Measurements from ENCODE around the gene TMEM123. TPM values are rescaled to one million over a fixed set of nuclear protein-coding genes. Genes with fewer than 3 reads are reported as not detected.

Gene TMEM123
- total and polyA plus RNA-seq, 10 of the 15 experiments (the other 5 are each of a cell fraction or from before 2014, with no cell fraction given) = 35.1 to 667 (median 123) TPM

DNA sequence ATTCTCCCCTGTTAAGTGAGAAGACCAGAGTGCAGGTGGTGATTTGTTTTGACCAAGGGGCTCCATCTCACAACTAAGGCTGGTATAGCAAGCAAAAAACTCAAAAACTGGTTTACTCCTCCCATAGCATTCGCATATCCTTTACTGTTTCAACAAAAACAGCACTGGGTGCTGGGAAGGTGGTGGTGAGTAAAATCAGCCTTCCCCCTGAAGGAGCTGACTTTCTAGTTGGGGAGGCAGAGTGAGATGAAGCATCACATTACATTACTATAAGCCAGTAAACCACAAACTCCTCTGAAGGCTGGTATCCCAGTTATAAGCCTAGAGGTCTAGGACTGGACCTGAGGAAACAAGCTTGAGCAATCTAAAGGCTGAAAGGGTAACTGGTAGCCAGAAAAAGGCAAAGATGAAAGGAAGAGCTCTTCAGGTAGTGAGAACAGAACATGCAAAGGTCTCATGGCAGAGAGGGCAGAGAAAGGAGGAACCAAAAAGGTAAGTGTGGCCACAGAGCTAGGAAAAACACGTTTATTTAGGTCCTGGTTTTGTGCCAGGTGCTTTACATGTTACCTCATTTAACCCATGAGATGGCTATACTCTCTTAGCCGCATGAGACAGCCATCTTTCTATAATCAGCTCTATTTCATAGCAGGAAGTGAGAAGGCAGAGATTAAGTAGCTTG lies 22.3 kb downstream of the TMEM123 start:
- peaks cover 35% of the 10 kb centered on the region for H3K4me1 ChIP-seq (ENCODE audit: control insufficient read depth, insufficient read depth, low read length)
- in situ Hi-C loops (cut with MboI) (no loop called here), intact Hi-C loops (cut with micrococcal nuclease; ENCODE audit: unreplicated experiment) (loop anchor here (2.0 to 5.0 kb wide), 2 partner anchors 17 to 113 kb away; partner anchors contain the start of gene BIRC3)
- H3K9ac ChIP-seq (ENCODE audit: control insufficient read depth, insufficient read depth, low read length) = peak overlapping the region; percentile 36
- H3K4me2 ChIP-seq (ENCODE audit: control insufficient read depth, insufficient read depth) = peak overlapping the region; percentile 77
- peak; percentile 90 for ATAC-seq
- H3K27ac ChIP-seq (ENCODE audit: control insufficient read depth, insufficient read depth) = peak overlapping the region; percentile 91
- CTCF ChIA-PET = interaction anchor here (0.6 to 2.7 kb wide), 21 partner anchors 9 to 236 kb away, joined by 3 to 19 read pairs (median 5); no protein-coding TSS in a partner anchor
- peak; percentile 94 for FAIRE-seq
- H3K27me3 ChIP-seq (replicated peaks in 1 of 2; ENCODE audit: control insufficient read depth in 2 of 2, insufficient read depth in 2 of 2, low read length in 1 of 2) = no peaks in the 10 kb centered on the region
- H3K79me2 ChIP-seq (ENCODE audit: control insufficient read depth, insufficient read depth, low read length) = peaks cover 15% of the 10 kb centered on the region
- POLR2A ChIA-PET = interaction anchor here (0.6 to 1.9 kb wide), 8 partner anchors 10 to 116 kb away, joined by 3 to 10 read pairs (median 6); no protein-coding TSS in a partner anchor
- SMC1A ChIA-PET (ENCODE audit: uncharacterized antibody, unreplicated experiment) = interaction anchor here (0.5 to 2.7 kb wide), 39 partner anchors 9 to 195 kb away, joined by 3 to 25 read pairs (median 5); partner anchors contain the start of genes MMP20 and TMEM123
- H2AFZ ChIP-seq (ENCODE audit: control insufficient read depth, low read depth, low read length) = peak overlapping the region; percentile 51
- BruUV-seq (replicated peaks) = no TSS peak
- peak overlapping the region; percentile 53 for H3K4me3 ChIP-seq
- H4K20me1 ChIP-seq (ENCODE audit: control insufficient read depth, insufficient read depth) = no peaks in the 10 kb centered on the region
- RAD21 ChIA-PET (ENCODE audit: unreplicated experiment) = interaction anchor here (0.5 to 1.9 kb wide), 32 partner anchors 9 to 183 kb away, joined by 3 to 27 read pairs (median 5); partner anchors contain the start of gene TMEM123
- DNase-seq (ENCODE audit: low read depth, low spot score) = peak; percentile 99
- H3K36me3 ChIP-seq (ENCODE audit: control insufficient read depth in 2 of 2, insufficient read depth in 2 of 2, low read length in 1 of 2) = peaks cover 0 to 2% of the 10 kb centered on the region in 2 experiments; a peak in 2 of 4 replicates
- 0% methylated on average over 3 of the region's 3 CpGs for WGBS (ENCODE audit: insufficient coverage, insufficient replicate concordance, low lambda C conversion rate, missing lambda C conversion rate)
- H3K9me3 ChIP-seq (replicated peaks; ENCODE audit: control insufficient read depth, insufficient read depth, low read length) = peaks cover 31% of the 10 kb centered on the region
- peak; percentile 52; the same call in 1 of the 2 replicates for TF ChIP-seq HDGF (IDR thresholded peaks at IDR 0.05)
- no peak for TF ChIP-seq HCFC1 (IDR thresholded peaks at IDR 0.05; ENCODE audit: low read length)
- TF ChIP-seq LARP7 (IDR thresholded peaks at IDR 0.05) = no peak
- peak; percentile 69 for TF ChIP-seq NR2F1 (conservative IDR thresholded peaks at IDR 0.05)
- peak; percentile 93 for TF ChIP-seq IKZF1 (conservative IDR thresholded peaks at IDR 0.05)
- TF ChIP-seq, protein P1, sequence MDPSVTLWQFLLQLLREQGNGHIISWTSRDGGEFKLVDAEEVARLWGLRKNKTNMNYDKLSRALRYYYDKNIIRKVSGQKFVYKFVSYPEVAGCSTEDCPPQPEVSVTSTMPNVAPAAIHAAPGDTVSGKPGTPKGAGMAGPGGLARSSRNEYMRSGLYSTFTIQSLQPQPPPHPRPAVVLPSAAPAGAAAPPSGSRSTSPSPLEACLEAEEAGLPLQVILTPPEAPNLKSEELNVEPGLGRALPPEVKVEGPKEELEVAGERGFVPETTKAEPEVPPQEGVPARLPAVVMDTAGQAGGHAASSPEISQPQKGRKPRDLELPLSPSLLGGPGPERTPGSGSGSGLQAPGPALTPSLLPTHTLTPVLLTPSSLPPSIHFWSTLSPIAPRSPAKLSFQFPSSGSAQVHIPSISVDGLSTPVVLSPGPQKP (IDR thresholded peaks at IDR 0.05; ENCODE audit: low read depth, low read length) = no peak
- peak; percentile 80 for TF ChIP-seq POU2F2 (IDR thresholded peaks at IDR 0.05; ENCODE audit: borderline replicate concordance, low read depth, low read length)
- TF ChIP-seq HDAC2 (IDR thresholded peaks at IDR 0.05) = no peak
- TF ChIP-seq TCF12 (IDR thresholded peaks at IDR 0.05; ENCODE audit: low read depth, low read length) = 0 out of 2 replicates have a peak, but pooled peaks have one; percentile 1
- TF ChIP-seq CHD2 (IDR thresholded peaks at IDR 0.05; ENCODE audit: borderline replicate concordance, low read depth, low read length) = 0 out of 2 replicates have a peak, but pooled peaks have one; percentile 46
- no peak for TF ChIP-seq SUPT20H (IDR thresholded peaks at IDR 0.05; ENCODE audit: borderline replicate concordance, control insufficient read depth, low read depth, low read length)
- TF ChIP-seq SUZ12 (IDR thresholded peaks at IDR 0.05; ENCODE audit: unreplicated experiment) = no peak
- no peak for TF ChIP-seq KDM1A (IDR thresholded peaks at IDR 0.05; ENCODE audit: borderline replicate concordance)
- TF ChIP-seq NFYA (IDR thresholded peaks at IDR 0.05; ENCODE audit: borderline replicate concordance, low read depth, low read length) = no peak
- no peak for TF ChIP-seq FOS (IDR thresholded peaks at IDR 0.05; ENCODE audit: borderline replicate concordance, extremely low read depth, insufficient read length)
- TF ChIP-seq ATF7 (IDR thresholded peaks at IDR 0.05; ENCODE audit: low read depth) = peak; percentile 93
- peak in 1 of 2 experiments; percentile 23; a peak in 1 of 3 replicates for TF ChIP-seq EGR1 (IDR thresholded peaks at IDR 0.05; ENCODE audit: borderline replicate concordance in 1 of 2, low read depth in 2 of 2, low read length in 2 of 2)
- TF ChIP-seq, protein P2, sequence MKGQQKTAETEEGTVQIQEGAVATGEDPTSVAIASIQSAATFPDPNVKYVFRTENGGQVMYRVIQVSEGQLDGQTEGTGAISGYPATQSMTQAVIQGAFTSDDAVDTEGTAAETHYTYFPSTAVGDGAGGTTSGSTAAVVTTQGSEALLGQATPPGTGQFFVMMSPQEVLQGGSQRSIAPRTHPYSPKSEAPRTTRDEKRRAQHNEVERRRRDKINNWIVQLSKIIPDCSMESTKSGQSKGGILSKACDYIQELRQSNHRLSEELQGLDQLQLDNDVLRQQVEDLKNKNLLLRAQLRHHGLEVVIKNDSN (IDR thresholded peaks at IDR 0.05; ENCODE audit: borderline replicate concordance, extremely low read length, insufficient read depth, low read depth, low read length) = no peak
- peak; percentile 36 for TF ChIP-seq SP1 (IDR thresholded peaks at IDR 0.05; ENCODE audit: low read depth, low read length)
- TF ChIP-seq GABPA (IDR thresholded peaks at IDR 0.05; ENCODE audit: low read depth) = peak; percentile 48; the same call in 1 of the 2 replicates
- TF ChIP-seq TCF7 (IDR thresholded peaks at IDR 0.05; ENCODE audit: borderline replicate concordance) = peak; percentile 92

Data from GM12878 (cell line).